NCI-H446 treated with DMSO at 0.1 percent for 48 hours (cell line): ENCODE data around the gene ANGPTL1.

Experiments
- DNase-seq: peaks from one replicate; lab custom pipeline; 2025; lab: John Stamatoyannopoulos, UW

Gene ANGPTL1

GRCh38 chr1:178870944-178871343, at the start of gene ANGPTL1:
Gene ANGPTL1 (minus strand): TSS chr1:178871077. CDS start chr1:178865776, 5,301 bp downstream.
- DNase-seq: no peak

DNA sequence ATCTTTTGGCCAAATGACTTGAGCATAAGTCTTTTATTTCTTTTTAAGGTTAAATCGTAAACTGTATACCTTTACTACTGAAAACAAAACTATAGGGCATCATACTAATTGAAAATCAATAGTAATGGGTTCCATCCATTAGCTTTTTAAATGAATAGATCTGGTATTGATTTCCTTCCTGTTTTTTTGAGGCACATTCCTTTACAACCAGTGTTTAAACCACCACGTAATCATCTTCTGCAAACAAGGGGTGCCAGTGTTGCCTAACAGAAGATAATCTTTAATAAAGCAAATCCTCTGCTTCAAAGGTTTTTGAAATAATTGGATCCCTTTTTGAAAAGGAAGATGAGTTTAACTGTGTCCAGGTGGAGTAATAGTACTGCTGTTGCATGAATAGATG, 48.7 kb upstream of the ANGPTL1 start:
- no peak for DNase-seq

GRCh38 chr1:178918955-178919354, 48.1 kb upstream of the ANGPTL1 start:
- DNase-seq: no peak

- no peak for DNase-seq
Observed at GRCh38 chr1:178918308-178918707, 47.4 kb upstream of the ANGPTL1 start.

DNA sequence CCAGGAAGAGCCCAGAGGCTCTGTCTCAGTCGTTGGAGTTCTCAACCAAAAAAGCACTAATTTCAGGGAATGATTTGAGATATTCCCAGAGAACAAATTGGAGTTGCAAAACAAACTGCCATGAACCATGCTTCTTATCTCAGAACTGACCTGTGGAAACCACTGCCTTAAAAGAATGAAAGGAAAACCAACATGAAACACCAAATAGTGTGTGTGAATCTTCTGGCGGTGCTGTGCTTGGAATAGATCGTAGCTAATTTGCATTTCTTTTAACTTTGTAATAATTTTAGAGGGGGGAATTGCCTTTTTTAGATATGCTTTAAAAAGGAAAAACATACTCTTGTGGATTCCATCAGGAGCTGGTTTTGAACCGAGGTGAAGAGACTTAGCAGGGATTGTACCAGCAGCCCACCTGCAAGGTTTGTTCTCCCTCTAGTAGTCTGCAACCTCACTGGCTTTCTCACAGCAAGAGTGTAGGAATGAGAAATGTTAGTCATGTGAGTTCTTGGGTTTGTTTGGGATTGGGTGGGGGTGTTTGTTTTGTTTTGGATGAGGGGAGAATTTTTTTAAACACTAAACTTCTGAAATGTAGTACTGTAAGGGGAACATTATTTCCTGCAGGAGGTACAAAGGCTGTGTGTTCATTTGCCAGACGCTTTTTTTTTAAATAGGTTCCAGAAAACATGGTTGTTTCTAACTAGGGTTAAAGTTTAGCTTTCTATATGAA, 45.7 kb upstream of the ANGPTL1 start:
- no peak for DNase-seq

- no peak for DNase-seq
Observed at GRCh38 chr1:178912597-178912996, 41.7 kb upstream of the ANGPTL1 start.

DNA sequence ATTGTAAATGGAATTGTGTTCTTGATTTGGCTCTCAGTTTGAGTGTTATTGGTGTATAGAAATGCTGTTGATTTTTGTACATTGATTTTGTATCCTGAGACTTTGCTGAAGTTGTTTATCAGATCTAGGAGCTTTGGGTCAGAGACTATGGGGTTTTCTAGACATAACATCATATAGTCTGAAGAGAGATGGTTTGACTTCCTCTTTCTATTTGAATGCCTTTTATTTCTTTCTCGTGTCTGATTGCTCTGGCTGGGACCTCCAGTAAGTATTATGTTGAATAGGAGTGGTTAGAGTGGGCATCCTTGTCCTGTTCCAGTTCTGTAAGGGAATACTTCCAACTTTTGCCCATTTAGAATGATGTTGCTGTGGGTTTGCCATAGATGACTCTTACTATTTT, 39.1 kb upstream of the ANGPTL1 start:
- no peak for DNase-seq

GRCh38 chr1:178908358-178908757, 37.5 kb upstream of the ANGPTL1 start:
- DNase-seq: peak; percentile 18

DNA sequence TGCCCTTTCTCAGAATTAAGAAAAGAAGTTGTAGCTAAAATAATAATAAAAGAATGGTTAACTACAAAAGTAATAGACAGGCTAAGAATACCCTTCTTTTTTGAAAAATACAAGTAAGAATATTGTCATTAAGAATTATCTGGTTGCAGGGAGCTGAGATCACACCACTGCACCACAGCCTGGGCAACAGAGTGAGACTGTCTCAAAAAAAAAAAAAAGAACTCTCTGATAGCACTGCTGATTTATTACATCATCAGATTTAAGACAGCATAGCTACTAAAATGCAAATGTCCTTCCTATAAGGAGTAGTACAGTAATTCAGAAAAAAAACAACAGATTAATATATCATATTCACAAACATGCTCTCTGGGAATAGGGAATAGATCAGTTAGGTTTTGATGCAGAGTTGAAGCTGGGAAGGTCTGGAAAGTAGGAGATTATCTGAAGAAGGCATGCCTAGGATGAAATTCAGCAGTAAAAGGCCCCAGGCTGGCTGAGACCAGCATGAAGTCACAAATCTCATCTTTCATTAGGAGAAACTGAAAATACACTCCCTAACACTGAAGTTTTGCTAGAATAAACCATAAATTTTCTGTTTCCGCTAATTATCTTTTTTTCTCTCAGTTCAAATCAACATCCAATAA, 30.7 kb upstream of the ANGPTL1 start:
- DNase-seq: no peak

DNA sequence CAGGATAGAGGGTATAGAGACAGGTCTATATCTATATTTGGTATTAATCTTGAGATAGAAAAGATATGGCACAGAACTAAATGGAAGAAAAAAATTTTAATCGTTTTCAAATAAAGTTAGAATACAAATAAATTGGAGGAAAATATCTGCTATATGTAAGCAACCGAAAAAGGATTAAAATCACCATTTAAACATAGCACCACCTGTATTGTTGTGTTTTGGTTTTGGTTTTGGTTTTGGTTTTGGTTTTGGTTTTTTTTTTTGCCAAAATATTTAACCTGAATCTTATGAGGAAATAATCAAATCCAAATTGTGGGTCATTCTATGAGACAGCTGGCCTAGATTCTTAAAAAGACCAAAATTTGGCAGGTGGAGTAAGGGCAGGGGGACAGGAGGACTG, 28.5 kb upstream of the ANGPTL1 start:
- DNase-seq: no peak

DNA sequence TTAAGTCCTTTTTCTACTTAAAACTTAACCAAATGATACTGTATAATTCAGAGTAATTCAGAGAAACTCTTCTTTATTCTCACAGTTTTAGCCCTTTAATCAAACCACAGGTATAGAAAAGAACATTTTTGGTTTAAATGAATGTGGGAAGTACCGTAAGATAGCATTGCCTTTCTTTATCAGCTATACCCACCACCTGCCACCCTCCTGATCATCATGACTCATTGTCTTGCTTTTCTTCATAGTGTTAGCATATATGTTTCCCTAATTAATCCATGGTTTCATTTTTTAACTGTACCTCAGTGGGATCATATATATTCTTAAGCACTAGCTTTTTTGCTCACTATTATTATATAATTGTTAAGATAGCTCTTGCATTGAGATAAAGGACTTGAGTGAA, 27.5 kb upstream of the ANGPTL1 start:
- no peak for DNase-seq

DNA sequence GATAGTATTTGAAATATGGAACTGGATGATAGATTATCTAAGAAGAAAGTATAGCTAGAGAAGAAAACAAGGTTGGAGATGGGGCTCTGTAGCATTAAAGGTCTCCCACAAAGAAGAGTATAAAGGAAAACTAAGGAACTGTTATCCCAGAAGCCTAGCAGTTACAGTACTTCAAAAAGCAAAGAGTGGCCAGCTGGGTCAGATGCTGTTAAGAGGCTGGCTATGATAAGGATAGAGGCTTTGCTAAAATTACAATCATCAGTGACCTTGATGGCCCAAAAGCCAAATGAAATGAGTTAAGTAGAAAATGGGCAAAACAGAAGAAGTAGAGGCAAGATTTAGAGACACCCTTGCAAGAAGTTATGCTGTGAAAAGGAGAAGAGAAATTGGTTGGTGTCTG, 25.1 kb upstream of the ANGPTL1 start:
- no peak for DNase-seq

DNA sequence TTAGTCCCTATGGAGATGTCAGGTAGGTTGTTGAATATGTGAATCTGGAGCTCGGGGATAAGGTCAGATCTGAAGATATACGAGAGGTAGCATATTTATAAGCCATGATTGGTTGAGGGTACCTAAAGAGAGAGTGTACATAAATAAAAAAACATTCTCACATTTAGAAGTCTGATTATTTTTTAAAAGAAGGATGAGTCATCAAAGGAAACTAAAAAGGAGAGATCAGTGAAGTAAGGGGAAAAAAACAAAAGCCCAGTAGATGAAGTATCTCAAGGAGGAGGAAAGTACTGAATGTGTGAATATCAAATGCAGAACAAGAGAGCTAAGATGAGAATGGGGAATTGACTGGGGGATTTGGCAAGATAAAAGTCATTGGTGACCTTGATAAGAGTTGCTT, 15.7 kb upstream of the ANGPTL1 start:
- DNase-seq: no peak

DNA sequence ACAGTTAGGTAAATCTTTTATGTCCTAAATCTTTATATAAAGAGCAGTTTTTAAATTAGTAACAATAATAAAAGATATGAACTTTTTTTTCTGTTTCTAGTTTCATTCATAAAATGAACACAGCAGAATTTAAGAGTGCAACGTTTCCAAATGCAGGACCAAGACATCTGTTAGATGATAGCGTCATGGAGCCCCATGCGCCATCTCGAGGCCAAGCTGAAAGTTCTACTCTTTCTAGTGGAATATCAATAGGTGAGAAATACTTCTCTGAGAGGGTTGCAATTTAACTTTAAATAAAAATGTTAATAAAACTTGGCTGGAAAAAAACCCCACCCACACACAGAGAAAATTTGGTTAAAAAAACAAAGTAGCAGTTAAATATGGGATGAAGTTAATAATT, 15.0 kb upstream of the ANGPTL1 start:
- no peak for DNase-seq

DNA sequence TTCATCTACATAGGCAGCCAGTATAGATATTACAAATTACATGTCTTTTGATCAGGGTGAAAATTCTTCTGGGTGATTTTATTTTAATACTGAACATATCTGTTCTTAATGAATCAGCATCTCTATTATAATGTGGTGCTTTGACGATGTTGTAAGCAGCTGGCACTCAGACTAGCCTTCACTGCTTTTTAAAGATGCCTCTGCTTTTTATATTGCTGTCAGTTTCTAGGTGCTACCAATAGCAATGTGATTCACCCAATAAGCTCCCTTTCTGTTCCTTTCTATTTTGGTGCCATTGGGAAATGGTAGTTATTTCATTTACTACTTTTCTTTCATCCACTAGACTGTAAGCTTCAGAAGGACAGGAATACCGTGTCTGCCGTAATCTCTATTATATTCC, 11.1 kb upstream of the ANGPTL1 start:
- no peak for DNase-seq

DNA sequence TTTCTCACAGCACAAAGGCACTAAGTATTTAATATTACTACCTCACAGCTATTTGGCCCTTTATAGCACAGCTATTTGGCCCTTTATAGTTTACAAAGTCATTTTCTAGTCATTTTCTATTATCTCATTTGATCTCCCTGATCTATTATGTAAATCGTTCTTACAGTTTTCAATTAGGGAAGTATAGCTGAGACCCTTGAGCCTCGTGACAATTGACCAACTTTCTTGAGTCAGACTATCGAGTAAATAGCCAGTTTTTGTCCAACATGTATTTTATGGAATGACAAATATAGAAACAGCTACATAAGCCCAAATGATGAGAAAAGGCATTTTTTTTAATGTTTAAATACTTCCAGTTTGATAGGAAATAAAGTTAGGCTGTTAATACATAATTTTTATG, 7.0 kb upstream of the ANGPTL1 start:
- no peak for DNase-seq

GRCh38 chr1:178875936-178876335, 5.1 kb upstream of the ANGPTL1 start:
- no peak for DNase-seq

GRCh38 chr1:178874966-178875365, 4.1 kb upstream of the ANGPTL1 start:
- no peak for DNase-seq

- DNase-seq: no peak
Observed at GRCh38 chr1:178871551-178872320, 859 bp upstream of the ANGPTL1 start.

DNA sequence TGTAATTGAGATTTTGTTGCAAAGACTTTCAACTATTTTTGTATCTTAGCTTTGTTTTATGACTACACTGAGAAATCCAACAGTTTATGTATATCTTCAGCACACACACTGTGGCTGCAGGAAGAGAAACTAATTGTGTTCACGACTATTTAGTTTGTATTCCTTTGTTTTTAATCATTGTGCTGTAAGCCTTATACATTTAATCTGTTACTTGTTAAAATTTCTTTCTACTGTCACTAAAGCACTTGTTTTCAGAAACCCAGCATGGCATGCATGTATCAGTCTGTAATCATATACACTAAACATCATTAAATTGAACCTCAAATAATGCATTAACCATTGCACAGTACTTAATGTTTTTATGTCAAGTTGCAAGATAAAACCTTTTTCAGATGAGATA, 656 bp downstream of the ANGPTL1 start:
- no peak for DNase-seq

- DNase-seq: no peak
Observed at GRCh38 chr1:178869119-178869697, 1.7 kb downstream of the ANGPTL1 start.

DNA sequence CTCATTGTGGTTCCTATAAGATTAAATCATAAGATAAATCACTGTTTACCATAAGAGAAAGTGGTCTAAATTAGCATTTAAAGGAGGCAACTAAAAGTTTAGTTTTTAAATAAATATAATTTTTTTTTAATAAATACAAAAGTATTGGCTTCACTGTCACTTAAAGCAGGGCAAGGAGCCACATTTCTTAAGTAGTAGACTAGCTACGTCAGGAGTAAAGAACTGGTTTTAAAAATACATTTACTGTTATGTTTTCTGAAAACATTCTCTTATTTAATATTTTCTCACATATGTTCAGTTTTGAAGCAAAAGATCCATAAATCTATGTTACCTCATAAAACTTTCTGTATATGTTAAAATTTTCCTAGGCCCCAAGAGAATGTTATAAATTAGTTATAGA, 2.2 kb downstream of the ANGPTL1 start:
- DNase-seq: no peak

DNA sequence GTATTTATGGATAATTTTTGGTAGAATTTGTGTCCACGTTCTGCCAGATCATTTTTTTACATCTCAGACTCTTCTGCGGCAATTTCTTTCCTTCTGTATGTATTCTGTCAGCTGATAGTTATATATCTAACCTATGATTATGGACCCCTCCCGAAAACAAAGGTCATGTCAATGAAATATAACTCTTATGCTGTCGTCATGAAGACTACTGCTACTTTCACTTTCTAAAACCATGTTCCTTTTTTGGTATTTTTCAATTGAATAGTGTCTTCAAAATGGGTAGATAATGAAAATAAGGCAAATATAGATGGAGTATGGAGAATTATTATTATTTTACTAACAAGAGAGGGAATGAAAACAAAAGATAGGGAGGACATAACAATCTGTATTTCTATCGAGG, 3.2 kb downstream of the ANGPTL1 start:
- DNase-seq: no peak
